HG02623 (cell line): Measurements from ENCODE around the gene ULK1.
"Not testable (repeated sequence)": the region's sequence is repeated elsewhere in the genome, so short reads cannot be mapped to it uniquely, and the experiment has no call there.

Source experiments
- ATAC-seq: cut with Tn5 transposase; IDR thresholded peaks from one replicate; pipeline ENCODE4 v1.9.1; 2021; ENCODE audit warnings: moderate library complexity; ENCODE audit not compliant: unreplicated experiment

ULK1 gene

GRCh38 chr12:131861261-131862083 is 33.0 kb upstream of the ULK1 start:
- ATAC-seq = no peak

- no peak for ATAC-seq
Measured at GRCh38 chr12:131862084-131862441, 32.4 kb upstream of the ULK1 start.

- ATAC-seq = no peak
Measured at GRCh38 chr12:131862600-131862993, 31.8 kb upstream of the ULK1 start.

GRCh38 chr12:131862994-131863710 is 31.3 kb upstream of the ULK1 start:
- no peak for ATAC-seq

GRCh38 chr12:131863711-131864396 is 30.6 kb upstream of the ULK1 start:
- no peak for ATAC-seq

GRCh38 chr12:131864469-131864868 is 30.0 kb upstream of the ULK1 start:
- no peak for ATAC-seq

- ATAC-seq = no peak
Measured at GRCh38 chr12:131865180-131865875, 29.1 kb upstream of the ULK1 start.

GRCh38 chr12:131867471-131867870 is 27.0 kb upstream of the ULK1 start:
- ATAC-seq = no peak

GRCh38 chr12:131867891-131868675 is 26.3 kb upstream of the ULK1 start:
- no peak for ATAC-seq

GRCh38 chr12:131869871-131870418 is 24.5 kb upstream of the ULK1 start:
- no peak for ATAC-seq

- no peak for ATAC-seq
Measured at GRCh38 chr12:131871677-131872076, 22.7 kb upstream of the ULK1 start.

GRCh38 chr12:131872154-131873051 is 22.0 kb upstream of the ULK1 start:
- ATAC-seq = no peak

- ATAC-seq = no peak
Measured at GRCh38 chr12:131873293-131873692, 21.1 kb upstream of the ULK1 start.

GRCh38 chr12:131874972-131875371 is 19.4 kb upstream of the ULK1 start:
- not testable (repeated sequence) for ATAC-seq

- not testable (repeated sequence) for ATAC-seq
Measured at GRCh38 chr12:131877216-131877615, 17.2 kb upstream of the ULK1 start.

- ATAC-seq = not testable (repeated sequence)
Measured at GRCh38 chr12:131878436-131878835, 16.0 kb upstream of the ULK1 start.

GRCh38 chr12:131882804-131883520 is 11.5 kb upstream of the ULK1 start:
- ATAC-seq = no peak

GRCh38 chr12:131883521-131883900 is 10.9 kb upstream of the ULK1 start:
- no peak for ATAC-seq
